Stimulated activated CD4-positive, alpha-beta T cell treated with anti-CD3 and anti-CD28 coated beads, Interleukin-1b, Interleukin-23, amount 100 ng/mL, for 24 hours (primary cell): ENCODE measurements around the gene MAP4K3.
A peak's percentile ranks its signal among the peaks of the same experiment; 100 is the strongest.

Experiments
- DNase-seq, 4 experiments: peaks; one replicate each; pipeline ENCODE4 v3.0.0-alpha.2; 2020; ENCODE audit warnings: low read depth in 4 of 4, low spot score in 1 of 4

The MAP4K3 gene

DNA sequence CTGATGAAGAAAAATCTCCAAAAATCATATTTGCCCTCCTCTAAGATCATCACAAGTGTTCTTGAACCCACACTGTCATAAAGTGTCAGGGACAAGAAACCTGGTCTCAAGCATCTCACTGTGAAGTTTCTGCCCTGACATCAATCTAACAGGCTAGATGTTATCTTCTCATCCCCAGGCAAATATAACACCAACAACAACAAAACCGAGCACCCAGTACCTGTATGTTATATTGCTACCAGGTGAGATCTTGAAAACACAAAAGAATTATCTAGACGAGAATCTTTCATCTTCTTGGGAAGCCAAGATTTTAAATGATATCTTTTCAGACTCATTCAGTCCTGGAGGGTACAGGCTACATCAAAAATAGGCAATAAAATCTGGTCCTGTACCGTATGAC lies 8.8 kb upstream of the MAP4K3 start:
- no peak for DNase-seq

DNA sequence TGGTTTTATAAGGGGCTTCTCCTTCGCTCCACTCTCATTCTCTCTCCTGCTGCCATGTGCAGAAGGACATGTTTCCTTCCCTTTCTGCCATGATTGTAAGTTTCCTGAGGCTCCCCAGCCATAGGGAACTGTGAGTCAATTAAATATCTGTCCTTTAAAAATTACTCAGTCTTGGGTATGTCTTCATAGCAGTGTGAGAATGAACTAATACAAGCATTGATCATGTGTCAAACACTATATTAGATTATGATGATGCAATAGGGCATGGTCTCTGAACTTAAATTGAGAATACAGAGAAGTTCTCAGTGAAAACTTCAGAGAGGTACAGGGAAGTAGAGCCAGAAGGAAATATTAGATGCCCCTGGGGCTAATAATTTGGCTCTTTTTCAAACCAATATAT lies 5.9 kb upstream of the MAP4K3 start:
- DNase-seq: no peak

DNA sequence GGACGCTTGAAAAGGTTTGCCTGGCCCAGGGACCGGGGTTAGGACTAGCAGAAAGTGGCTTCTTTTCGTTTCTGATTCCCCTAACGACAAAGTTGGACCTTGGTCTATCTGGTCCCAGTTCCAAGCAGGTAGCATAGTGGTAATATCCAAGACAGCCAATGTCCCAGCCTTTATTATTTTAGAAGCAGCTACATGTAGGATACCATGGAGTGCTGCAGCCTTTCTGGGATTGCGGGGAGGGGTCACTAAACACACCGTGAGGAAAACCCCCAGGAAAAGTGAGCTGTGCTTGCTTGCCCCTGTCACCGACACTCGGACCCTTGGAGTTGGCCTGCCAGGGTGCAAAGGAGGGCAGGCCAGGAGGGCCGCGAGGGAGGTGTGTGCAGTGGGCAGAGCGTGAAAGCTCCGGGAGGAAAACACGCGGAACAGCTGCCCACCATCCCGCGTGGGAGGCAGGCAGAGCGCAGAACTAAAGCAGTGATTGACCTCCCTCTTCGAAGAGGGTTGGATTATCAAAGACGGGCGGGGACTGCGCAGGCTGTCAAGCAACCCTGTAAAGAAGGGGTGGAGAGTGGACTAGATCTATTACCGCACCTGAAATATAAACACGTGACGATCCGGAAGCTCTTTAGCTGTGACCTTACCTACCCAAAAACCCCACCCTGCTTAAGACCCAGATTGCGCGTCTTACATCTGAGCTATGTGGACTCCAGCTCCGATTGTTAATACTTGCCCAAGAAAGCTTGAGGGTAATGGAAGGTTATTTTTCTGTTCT lies 624 bp upstream of the MAP4K3 start:
- peak in 1 of 4 experiments; percentile 21 for DNase-seq

DNA sequence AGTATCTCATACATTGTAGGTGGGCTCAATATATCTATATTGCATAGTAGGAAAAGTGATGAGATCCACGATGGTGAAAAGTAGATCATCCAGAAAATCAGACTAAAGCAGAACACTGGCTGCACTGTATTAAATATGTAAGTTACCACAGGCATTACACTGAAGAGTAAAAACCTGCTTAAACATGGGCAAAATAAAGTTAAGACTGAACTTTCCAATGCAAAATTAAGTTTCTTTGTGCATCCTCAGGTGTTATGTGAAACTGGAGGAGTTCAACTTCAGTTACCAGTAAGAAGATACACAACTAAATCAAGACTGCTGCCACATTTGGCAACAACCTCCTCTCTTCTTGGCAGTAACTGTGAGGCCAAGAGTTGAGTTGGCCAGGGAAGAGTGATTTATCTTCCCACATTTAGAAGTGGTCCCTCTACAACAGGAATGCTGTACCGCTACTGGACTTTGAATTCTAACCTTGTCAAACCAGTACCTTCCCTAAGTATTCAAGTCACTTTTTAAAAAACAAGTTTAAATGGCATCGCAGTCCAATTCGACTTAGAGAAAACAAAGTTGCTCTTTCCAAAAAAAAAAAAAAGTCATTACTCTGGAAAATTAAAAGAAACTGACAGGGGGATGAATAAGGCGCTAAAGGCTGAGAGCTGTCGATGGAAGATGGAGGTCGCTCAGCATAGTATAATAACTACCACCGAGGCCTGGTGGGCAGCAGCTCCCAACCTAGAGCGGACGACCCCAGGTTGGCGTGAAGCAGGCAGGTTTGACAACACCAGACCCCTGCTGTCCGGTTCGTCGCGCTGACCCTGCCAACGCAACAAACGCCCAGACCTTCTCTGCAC lies 1.1 kb downstream of the MAP4K3 start:
- no peak for DNase-seq

DNA sequence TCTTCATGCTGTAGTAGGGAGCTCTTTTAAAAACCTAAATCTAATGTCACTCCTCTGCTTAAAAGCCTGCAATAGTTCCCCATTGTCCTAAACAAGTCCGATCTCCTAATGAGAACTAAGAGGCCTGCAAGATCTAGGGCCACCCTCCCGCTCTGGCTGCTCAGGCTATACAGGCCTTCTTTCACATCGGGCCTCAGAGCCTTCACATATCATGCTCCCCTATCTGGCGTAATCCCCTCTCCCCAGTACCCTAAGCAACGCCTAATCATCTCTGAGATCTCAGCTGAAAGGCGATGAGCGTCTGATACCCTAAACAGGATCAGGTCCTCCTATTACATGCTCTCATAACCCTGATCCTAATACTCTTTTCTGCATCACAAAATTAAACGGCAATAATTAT lies 1.9 kb downstream of the MAP4K3 start:
- DNase-seq: no peak

DNA sequence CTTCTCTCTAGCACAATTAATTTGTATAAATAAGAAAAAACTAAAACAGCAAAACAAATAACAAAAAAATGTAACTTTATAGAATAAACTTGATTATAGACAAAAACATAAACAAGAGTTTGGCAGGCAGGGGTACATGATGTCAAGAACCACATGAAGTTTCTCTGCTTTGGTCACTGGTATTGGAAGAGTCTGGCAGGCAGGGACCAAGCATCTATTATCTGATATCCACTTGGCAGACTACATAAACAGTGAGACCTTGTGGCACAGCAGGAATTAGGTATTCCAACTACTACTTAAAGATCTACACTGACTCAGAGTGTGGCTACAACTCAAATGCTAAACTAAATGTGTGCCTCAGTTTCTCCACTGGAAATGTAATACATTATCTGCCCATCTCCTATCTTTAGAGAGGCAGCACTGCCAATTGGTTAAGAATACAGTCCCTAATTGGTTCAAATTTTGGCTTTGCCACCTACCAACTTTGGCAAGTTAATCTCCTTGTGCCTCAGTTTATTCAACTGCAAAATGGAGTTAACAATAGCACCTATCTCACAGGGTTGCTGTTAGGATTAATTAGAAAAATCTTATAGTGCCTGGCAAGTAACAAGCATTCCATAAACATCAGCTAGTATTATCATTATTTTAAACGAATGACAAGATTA lies 2.7 kb downstream of the MAP4K3 start:
- DNase-seq: no peak

DNA sequence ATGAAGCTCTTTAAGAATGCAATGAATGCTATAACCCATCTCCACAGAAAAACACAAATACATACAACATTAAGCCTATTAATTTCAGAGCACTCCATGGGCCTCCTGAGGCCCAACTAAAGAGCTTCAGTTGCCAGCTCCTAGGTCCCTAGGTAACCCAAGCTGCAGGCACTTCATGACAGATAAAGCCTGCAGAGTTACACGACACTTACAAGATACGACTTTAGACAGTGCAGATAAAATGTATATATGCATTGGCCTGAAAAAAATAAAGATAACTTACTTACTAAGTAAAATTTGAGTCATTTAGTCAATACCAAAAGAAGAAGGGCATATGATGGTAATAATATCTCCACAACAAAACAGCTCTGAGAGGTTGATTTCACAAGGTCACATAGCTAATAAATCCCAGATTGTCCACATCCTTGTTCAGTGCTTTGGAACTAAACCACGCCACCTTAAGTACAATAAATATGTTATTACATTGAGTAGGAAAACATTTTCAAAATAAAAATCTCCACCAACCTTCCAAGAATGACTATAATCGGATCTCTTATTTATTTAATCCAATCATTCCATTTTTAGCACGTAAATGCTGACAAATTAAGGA lies 3.4 kb downstream of the MAP4K3 start:
- no peak for DNase-seq

DNA sequence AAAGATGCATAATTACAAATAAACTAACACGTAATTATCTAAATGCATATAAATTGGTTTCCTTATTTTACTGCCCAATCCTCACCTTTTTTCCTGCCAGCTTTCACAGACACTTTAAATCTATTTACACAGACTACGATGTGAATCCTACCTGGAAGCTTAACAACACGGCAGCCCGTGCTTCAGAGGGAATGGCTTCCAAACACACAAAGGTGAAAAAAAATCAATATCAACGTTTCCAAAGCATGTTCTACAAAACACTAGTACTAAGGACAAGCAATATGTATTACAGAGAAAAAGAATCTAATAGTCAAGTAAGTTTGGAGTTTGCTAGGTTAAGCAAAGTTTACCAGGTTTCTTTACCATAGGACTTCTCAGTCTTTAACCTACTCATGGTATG lies 4.4 kb downstream of the MAP4K3 start:
- no peak for DNase-seq

DNA sequence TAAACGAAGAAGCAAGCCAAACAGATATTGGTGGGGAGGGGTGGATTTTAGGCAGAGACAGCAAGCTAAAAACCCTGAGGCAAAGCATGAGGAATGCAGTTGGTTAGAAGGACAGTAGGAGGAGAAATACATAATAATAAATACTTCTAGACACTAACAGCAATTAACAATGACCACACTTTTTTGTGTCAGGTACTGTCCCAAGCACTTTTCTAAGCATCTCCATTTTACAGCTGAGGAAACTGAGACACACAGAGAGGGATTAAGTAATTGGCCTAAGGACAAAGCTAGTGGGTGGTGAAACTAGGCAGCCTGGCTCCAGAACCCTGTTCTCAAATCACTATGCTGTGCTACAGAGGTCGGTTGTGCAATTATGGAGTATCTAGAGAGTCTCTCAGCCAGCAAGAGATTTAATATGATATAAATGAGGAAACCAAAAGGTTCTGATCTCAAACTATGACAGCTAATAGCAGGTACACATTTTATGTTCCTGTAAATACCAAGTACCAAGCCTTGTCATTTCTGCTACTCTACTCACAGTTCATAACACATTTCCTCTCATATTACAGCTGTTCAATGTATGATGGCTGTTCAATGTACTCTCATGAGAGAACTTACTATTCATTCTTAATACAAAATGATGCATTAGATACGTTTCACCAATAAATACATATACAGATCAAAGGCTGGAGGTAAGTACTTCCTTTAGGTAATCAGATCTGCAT lies 5.3 kb downstream of the MAP4K3 start:
- DNase-seq: no peak

DNA sequence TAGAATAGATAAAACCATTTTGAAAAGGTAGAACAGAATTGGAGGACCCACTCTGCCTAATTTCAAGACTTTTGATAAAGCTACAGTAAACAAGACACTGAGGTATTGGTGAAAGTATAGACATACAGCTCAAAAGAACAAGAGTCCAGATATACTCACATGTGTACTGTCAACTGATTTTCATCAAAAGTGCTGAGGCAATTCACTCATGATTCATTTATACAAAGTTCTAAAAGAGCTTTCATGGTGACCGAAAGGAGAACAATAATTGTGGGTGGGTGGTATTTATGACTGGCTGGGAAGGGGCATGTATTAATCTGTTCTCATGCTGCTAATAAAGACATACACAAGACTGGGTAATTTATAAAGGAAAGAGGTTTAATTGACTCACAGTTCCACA lies 7.3 kb downstream of the MAP4K3 start:
- DNase-seq: no peak

DNA sequence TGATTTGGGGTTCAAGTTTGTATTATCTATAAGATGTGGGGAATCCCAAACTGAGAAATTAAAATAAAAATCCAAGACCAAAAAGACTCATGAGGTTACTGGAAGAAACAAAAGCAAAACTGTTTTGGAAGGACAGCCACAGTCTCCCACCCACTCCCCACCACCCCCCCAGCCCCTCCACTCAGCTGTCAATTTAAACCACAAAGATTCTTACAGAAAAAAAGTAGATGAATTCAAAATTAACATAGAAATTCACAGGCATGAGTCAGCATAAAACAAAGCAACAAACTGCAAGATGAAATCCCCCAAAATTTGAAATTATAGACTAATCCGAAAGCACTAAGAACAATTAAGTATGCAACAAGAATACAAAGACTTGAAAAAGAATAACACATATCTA lies 12.1 kb downstream of the MAP4K3 start:
- DNase-seq: no peak

DNA sequence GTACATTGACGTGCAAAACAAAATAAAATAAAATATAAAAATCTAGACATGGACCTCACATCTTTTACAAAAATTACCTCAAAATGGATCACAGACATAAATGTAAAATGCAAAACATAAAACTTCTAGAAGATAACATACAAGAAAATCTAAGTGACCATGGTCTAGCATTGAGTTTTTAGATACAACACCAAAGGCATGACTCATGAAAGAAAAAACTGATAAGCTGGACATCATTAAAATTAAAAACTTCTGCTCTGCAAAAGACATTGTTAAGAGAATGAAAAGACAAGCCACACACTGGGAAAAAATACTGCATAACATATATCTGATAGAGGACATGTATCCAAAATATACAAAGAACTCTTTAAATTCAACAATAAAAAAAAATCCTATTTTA lies 14.4 kb downstream of the MAP4K3 start:
- no peak for DNase-seq

DNA sequence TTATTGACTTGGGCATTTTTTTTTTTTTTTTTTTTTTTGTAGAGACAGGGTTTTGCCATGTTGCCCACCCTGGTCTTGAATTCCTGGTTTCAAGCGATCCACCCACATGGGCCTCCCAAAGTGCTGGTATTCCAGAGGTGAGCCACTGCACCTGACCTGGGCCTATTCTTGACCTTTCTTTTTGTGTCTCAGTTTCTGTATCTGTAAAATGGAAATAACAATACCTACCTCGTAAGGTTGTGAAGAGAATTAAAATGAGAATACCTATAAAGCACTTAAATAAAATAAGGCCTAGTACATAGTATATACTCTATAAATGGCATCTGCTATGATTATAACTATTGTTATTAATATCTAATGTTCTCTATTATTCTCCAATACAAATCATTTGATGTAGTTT lies 15.7 kb downstream of the MAP4K3 start:
- DNase-seq: no peak

DNA sequence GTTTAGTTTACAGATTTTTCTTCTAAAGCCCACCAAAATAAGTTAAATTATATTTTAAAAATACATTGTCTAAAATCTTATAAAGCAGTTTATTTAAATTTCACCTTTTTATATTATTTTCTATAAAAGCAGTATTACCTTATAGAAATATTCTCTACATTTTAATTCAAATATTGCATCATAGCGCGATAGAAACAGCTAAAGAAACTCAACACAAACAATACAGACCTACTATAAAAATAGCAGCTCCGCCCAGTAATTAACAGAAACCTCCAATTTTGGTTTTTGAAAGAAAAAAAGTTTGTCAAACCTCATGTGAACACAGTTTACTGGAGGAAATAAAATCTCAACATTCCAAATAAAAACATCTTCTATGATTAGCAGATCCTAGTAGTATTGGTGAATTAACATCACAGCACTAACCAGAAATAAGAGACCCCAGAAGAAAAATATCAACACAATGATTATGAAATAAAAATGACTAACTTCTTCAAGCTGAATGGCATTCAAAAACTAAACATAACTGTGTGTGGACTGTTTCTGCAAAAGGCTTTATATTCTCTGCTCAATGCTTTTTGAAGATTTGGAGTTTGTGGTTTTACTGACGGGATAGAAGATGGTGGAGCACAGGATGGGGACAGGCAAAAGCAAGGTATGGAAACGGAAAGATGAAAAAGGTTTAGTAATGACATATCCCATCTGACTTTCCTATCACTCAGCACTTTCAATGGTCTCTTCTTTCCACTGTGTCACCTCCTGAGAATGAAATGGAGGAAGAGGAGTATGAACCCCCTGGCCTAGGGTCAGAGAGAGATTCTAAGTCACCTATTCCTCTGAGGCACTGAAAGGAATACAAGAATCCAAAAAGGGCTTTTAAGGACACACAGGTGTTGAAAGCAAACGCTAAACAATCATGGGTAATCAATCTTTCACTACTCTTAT lies 17.5 kb downstream of the MAP4K3 start:
- no peak for DNase-seq

DNA sequence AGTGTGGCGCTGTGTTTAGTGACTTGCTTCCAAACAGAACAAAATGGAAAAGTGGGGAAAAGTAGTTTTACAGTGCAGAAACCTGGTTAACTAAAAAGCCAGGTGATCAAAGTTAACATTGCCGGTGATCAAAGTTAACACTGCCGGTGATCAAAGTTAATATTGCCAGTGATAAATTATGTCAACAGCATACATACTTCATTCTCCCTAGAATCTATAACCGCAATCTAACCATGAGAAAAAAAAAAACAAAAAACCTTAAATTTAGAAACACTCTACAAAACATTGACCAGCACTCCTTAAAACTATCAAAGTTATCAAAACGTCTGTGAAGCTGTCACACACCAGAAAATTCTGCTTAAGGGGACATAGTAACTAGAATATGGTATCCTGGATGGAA lies 18.6 kb downstream of the MAP4K3 start:
- DNase-seq: no peak

DNA sequence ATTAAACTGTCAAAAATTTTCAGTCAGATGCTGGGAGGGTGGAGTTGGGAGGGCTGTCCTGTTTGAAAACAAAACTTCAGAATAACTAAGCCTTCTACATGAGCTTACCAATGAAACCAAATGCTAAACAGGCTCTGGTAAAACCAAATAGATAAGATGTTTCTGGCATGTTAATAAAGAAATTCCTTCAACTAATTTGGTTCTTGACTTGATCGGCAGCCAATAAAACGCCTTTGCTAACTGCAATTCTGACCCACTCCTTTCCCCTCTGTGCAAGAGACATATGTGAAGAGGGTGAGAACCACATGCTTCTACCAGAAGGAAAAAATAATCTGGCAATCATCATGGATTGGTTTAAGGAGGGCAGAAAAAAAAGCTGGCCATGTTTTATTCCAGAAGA lies 20.9 kb downstream of the MAP4K3 start:
- DNase-seq: no peak

DNA sequence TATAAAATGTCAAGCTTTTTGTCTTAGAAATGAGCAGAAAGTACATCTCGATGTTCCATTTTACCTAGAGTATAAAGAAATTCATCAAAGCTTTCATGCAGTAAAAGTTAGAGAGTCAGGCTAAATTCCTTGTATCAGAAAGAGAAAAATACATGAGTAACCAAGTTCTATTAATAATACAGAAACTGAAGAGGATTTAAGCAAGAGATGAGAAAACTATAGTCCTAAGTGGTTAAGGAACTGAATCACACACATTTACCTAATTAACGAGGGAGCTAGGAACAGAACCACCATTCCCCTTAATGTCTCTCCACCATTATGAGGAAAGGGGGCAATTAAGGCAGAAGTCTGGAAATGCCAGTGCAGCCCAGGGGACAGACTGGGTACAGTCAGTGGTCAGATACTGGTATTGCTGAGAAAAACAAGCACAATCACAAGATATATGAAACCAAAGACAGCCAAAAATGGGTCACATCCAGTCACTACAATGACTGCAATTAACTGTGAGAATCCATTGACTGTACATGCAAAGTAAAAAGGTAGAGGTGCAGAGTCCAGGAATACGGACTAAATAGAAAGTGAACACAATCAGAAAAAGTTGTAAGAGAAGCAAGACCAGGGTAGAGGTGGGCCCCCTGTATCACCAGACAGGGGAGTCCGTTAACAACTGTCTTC lies 23.9 kb downstream of the MAP4K3 start:
- no peak for DNase-seq

DNA sequence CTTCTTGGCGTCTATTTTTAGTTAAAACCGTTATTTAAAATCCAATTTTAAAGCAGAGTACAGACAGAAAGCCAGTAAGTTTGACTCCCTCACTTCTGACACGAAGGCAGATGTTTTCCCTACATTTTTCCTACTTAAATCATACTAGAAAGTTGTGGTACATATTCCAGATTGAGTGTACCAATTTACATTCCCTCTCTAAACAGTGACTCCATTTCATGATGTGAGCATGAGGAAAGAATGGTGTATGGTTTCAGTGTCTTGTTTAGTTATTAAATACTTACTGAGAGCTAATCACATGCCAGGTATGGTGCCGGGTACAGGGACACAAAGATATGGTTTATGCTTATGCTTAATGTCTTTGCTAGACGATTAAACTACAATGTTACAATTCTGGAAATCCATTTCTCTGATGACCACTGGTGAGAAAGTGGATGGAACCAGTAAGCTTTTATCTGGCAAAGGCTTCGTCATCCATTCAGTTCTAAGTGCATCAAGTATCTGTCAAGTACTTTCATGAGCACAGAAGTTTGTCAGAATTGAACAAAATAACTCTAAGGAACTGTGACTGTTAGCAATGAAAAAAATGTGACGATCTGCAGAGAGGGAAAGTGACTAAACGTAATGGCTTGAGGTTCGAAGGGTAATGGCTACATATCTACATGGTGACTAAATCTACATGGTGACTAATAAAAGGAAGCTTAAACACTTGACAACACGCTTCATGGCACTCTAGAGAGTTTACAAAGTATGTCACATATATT lies 25.7 kb downstream of the MAP4K3 start:
- no peak for DNase-seq
